Endothelial cell of umbilical vein (primary cell): ENCODE measurements around the gene CCT5. TPM values are rescaled to one million over a fixed set of nuclear protein-coding genes. Genes with fewer than 3 reads are reported as not detected.

Source experiments
- BruUV-seq: library from RNA; stranded (reverse); fragments of 400-500 nt; replicated peaks from 2 replicates; lab custom pipeline; 2021; lab: Mats Ljungman, UMichigan
- CTCF ChIA-PET: fragments of 300-600, 350-600 bp; sonication (Branson Sonifier 250); formaldehyde crosslinking; loops from one replicate; lab custom pipeline; 2021; ENCODE audit warnings: antibody characterized with exemption, inconsistent platforms; lab: Charles Lee
- POLR2A ChIA-PET: fragments of 300-600, 350-600 bp; sonication (Branson Sonifier 250); formaldehyde crosslinking; loops from one replicate; lab custom pipeline; 2021; ENCODE audit warnings: antibody characterized with exemption, inconsistent platforms; lab: Charles Lee
- DNase-seq: peaks from one replicate; pipeline ENCODE4 v3.0.0-alpha.2; 2011; ENCODE audit warnings: low read depth, low spot score
- FAIRE-seq: peaks from 2 replicates; lab custom pipeline; 2011; peaks lifted over from hg19 to GRCh38; lab: Jason Lieb, UNC
- H2AFZ ChIP-seq: 2 replicates; pipeline ENCODE4 v1.6.0; 2012; ENCODE audit warnings: low read depth, low read length, control low read depth, inconsistent platforms
- H3K27ac ChIP-seq: 2 replicates; pipeline ENCODE4 v1.5.1; 2011; ENCODE audit warnings: low read depth, mild to moderate bottlenecking, control low read depth, low read length, moderate library complexity; ENCODE audit not compliant: insufficient read depth
- H3K27me3 ChIP-seq, 2 experiments: 2 replicates each; pipeline versions ENCODE4 v1.6.0 to v1.6.1; 2011; ENCODE audit warnings: low read length in 2 of 2, mixed read lengths in 1 of 2; ENCODE audit not compliant: control insufficient read depth in 2 of 2, insufficient read depth in 2 of 2
- H3K36me3 ChIP-seq, 2 experiments: 2 replicates in 1 of 2; 3 replicates in 1 of 2; pipeline ENCODE4 v1.5.1; 2011; ENCODE audit warnings: low read length in 2 of 2, mild to moderate bottlenecking in 1 of 2, moderate library complexity in 1 of 2; ENCODE audit not compliant: control insufficient read depth in 2 of 2, insufficient read depth in 2 of 2; ENCODE audit errors: extremely low read depth in 1 of 2
- H3K4me1 ChIP-seq: 3 replicates; pipeline ENCODE4 v1.5.1; 2011; ENCODE audit warnings: mild to moderate bottlenecking, low read length; ENCODE audit not compliant: control insufficient read depth, insufficient read depth; ENCODE audit errors: extremely low read depth
- H3K4me2 ChIP-seq: 2 replicates; pipeline ENCODE4 v1.6.1; 2011; ENCODE audit warnings: low read length, control low read depth, mixed read lengths; ENCODE audit not compliant: insufficient read depth
- H3K4me3 ChIP-seq, 3 experiments: fragments of 200-600 bp in 1 of 3; sonication (generic), shearing (Covaris generic) in 1 of 3; replicated peaks in 1 of 3; 2 replicates each; pipeline ENCODE4 v1.5.1; 2011 to 2016; ENCODE audit warnings: control low read depth in 3 of 3, low read length in 3 of 3, mild to moderate bottlenecking in 2 of 3, inconsistent platforms in 1 of 3, low read depth in 1 of 3, moderate library complexity in 1 of 3; ENCODE audit not compliant: insufficient read depth in 1 of 3
- H3K79me2 ChIP-seq: 2 replicates; pipeline ENCODE4 v1.6.0; 2012; ENCODE audit warnings: low read length, inconsistent platforms; ENCODE audit not compliant: control insufficient read depth, insufficient read depth
- H3K9ac ChIP-seq: replicated peaks from 2 replicates; pipeline ENCODE3; 2011; ENCODE audit warnings: low read length, control low read depth; ENCODE audit not compliant: insufficient read depth; ENCODE audit errors: extremely low read depth
- H3K9me1 ChIP-seq: replicated peaks from 3 replicates; pipeline ENCODE4 v1.6.0; 2011; ENCODE audit warnings: mild to moderate bottlenecking, low read length; ENCODE audit not compliant: control insufficient read depth, insufficient read depth; ENCODE audit errors: extremely low read depth
- H3K9me3 ChIP-seq: replicated peaks from 2 replicates; pipeline ENCODE4 v1.5.1; 2012; ENCODE audit warnings: low read length, inconsistent platforms; ENCODE audit not compliant: control insufficient read depth, insufficient read depth
- H4K20me1 ChIP-seq: replicated peaks from 2 replicates; pipeline ENCODE3; 2011; ENCODE audit warnings: mild to moderate bottlenecking, low read length; ENCODE audit not compliant: control insufficient read depth, insufficient read depth; ENCODE audit errors: extremely low read depth
- CTCF ChIP-seq, 2 donors: IDR thresholded peaks; 1 replicate in 1 of 2; 2 replicates in 1 of 2; pipeline ENCODE4 v1.5.1; 2011; ENCODE audit warnings: low read length in 2 of 2, mild to moderate bottlenecking in 2 of 2, moderate library complexity in 2 of 2, control low read depth in 1 of 2, inconsistent platforms in 1 of 2, low read depth in 1 of 2; ENCODE audit not compliant: insufficient read depth in 1 of 2; ENCODE audit errors: extremely low read depth in 1 of 2
- EZH2 ChIP-seq: IDR thresholded peaks from 2 replicates; pipeline ENCODE4 v1.6.1; 2012; ENCODE audit warnings: borderline replicate concordance, low read depth, mild to moderate bottlenecking, moderate library complexity, low read length, inconsistent platforms; ENCODE audit not compliant: severe bottlenecking
- FOS ChIP-seq: IDR thresholded peaks from 2 replicates; pipeline ENCODE4 v1.6.1; 2011; ENCODE audit warnings: mild to moderate bottlenecking, low read length, moderate library complexity, borderline replicate concordance; ENCODE audit not compliant: insufficient read depth
- GATA2 ChIP-seq: IDR thresholded peaks from 2 replicates; pipeline ENCODE4 v1.7.0; 2011; ENCODE audit warnings: low read depth, mild to moderate bottlenecking, moderate library complexity, mixed read lengths, low read length; ENCODE audit not compliant: insufficient read length, insufficient read depth
- JUN ChIP-seq: IDR thresholded peaks from 2 replicates; pipeline ENCODE4 v1.6.1; 2011; ENCODE audit warnings: borderline replicate concordance, low read depth; ENCODE audit not compliant: insufficient read length, insufficient read depth
- MAX ChIP-seq: IDR thresholded peaks from 2 replicates; pipeline ENCODE4 v1.6.1; 2011; ENCODE audit not compliant: insufficient read depth, insufficient read length
- MYC ChIP-seq: IDR thresholded peaks from one replicate; pipeline ENCODE4 v1.6.1; 2011; ENCODE audit warnings: mild to moderate bottlenecking, low read depth, low read length
- POLR2A ChIP-seq: IDR thresholded peaks from 2 replicates; pipeline ENCODE4 v1.6.1; 2012; ENCODE audit warnings: low read depth, mild to moderate bottlenecking, control low read depth, low read length
- POLR2AphosphoS5 ChIP-seq: IDR thresholded peaks from 2 replicates; pipeline ENCODE4 v1.6.1; 2012; ENCODE audit warnings: low read depth, mild to moderate bottlenecking, control low read depth, low read length, moderate library complexity; ENCODE audit not compliant: insufficient read depth
- dilution Hi-C: fragments of 300-500 bp; cut with MboI; formaldehyde crosslinking; loops from one replicate; pipeline ENCODE4 v1.15.0; 2019; ENCODE audit warnings: low sequenced_read_pairs; ENCODE audit not compliant: extremely low pct_ligation_motif_present
- intact Hi-C: fragments of 100-400 bp; cut with micrococcal nuclease; formaldehyde crosslinking; loops from one replicate; pipeline ENCODE4 v1.10.0; 2022
- polyA plus RNA-seq, 4 experiments: library from polyadenylated mRNA; depleted of rRNA in 3 of 4; stranded (reverse) in 3 of 4; unstranded in 1 of 4; fragments of >200 nt; gene quantifications; 2 replicates each; pipeline versions ENCODE4 v1.2.1 to v1.2.3, GENCODE V29; 2011 to 2012; ENCODE audit warnings: missing spikeins in 1 of 4
- total RNA-seq: library from RNA; stranded (reverse); gene quantifications from 2 replicates; pipeline ENCODE4 v1.2.3, GENCODE V29; 2021

Gene CCT5
- total and polyA plus RNA-seq, 2 donors (not counting 3 experiments of a cell fraction or from before 2014, with no cell fraction given): 323 to 386 TPM

GRCh38 chr5:10288592-10289219 is 38.6 kb downstream of the CCT5 start:
- Histone ChIP-seq H3K9me1 (no peaks in the 10 kb centered on the region), H3K4me2 (no peak overlapping the region), H3K27me3 (no peaks in the 10 kb centered on the region), H3K36me3 (no peaks in the 10 kb centered on the region), H4K20me1 (no peaks in the 10 kb centered on the region), H3K27ac (no peak overlapping the region), H3K9ac (no peak overlapping the region), H2AFZ (no peak overlapping the region), H3K9me3 (no peaks in the 10 kb centered on the region), H3K79me2 (no peaks in the 10 kb centered on the region), H3K4me3 (no peak overlapping the region), H3K4me1 (no peaks in the 10 kb centered on the region)
- no peak for FAIRE-seq
- no TSS peak for BruUV-seq
- ChIA-PET CTCF (interaction anchor here (0.9 kb wide), 1 partner anchor 135 kb away, joined by 3 read pairs; no protein-coding TSS in a partner anchor), POLR2A (no interaction called here)
- intact Hi-C loops (no loop called here), dilution Hi-C loops (no loop called here)
- TF ChIP-seq MAX (no peak), EZH2 (no peak), MYC (no peak), FOS (no peak), GATA2 (no peak), POLR2A (no peak), POLR2AphosphoS5 (no peak), CTCF (IDR thresholded peaks at IDR 0.05; ENCODE audit: extremely low read depth in 1 of 2, insufficient read depth in 1 of 2, low read depth in 1 of 2, low read length in 2 of 2) (no peak), JUN (no peak)
- no peak for DNase-seq
